Fibroblast of upper back skin (primary cell): ENCODE results near the gene GRAMD1C.
"Not testable (repeated sequence)": the region's sequence is repeated elsewhere in the genome, so short reads cannot be mapped to it uniquely, and the experiment has no call there.

ENCODE experiments used
- DNase-seq: peaks from one replicate; pipeline ENCODE4 v3.0.0-alpha.2; 2013

GRAMD1C gene

DNA sequence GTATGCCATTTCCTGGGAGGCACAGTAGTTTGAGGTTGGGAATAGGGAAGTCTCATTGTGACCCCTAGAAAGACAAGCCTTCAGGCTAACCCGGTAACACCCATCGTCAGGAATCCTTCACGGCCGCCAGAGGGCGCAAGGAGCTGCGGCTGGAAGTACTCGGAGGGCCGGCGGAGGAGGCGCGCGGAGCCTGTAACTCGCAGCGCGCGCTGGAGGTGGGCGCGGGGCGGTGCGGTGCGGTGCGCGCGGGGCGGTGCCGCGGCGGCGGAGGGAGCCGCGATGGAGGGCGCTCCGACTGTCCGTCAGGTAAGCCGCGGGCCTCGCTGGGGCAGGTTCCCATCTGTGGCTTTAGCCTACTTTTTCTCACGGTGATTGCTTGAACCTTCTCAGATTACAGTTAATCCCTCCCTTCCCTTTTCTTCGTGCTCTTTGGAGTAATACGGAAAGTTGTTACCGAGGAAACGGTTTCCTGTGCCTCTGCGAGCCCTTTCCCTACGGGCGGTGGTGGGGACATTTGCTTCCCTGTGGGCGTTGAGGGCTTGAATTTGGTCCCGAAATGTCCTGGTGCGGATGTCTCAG lies at the start of gene GRAMD1C:
Gene GRAMD1C, plus strand, starts transcription at position 158 of the 579 bp plus-strand sequence. Its CDS starts 122 bp downstream, at position 280.
- peak; percentile 86 for DNase-seq

DNA sequence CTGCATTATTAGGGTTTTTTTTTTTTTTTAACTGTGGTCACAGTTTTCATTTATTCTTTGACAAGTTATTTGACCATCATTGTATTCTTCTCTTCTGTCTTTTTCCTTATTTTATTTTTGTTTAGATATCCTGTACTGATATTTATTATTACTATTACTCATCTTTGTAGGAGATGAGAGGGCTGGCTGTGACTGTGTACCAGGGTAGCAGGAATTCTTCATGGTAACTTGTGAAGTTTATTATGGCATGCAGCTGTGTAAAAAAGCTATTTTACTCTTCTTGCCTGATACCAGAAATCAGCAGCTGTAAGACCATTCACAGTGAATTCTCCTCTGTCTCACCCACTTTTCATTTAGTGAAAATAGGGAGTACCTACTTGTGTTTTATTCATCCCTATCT lies 47.2 kb upstream of the GRAMD1C start:
- no peak for DNase-seq

DNA sequence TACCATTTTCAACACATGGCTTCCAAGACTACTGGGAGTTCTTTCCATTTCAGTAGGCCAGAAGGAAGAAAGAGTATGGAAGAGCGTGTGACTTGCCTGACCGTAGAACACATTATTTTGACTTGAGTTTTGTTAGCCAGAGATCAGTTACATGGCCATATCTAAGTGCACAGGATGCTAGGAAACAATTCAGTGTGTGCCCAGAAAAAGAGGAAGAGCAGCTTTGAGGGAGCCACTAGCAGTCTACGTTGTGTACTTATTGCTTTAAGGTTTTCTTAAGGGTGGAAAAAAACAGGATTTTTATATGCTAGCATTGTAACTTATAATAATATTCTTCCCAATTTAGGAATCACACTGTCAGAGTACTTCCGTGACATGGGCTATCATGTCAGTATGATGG lies 44.1 kb upstream of the GRAMD1C start:
- DNase-seq, result no peak

DNA sequence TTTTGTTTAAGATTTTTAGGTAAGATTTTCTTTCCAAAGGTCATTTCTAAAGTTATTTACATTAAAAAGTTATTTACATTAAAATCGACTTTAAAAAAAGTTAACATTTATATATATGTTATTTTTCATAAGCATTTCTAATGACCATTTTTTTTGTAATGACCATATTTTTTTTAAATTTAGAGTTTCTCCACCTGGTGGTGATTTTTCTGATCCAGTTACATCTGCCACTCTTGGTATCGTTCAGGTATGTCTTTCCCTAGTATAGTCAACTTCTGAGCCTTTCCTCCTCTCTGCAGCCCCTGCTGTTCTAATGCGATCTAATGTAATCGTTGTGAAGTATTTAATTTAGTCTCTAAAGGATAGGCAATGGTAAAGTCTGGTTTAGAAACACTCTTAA lies 42.9 kb upstream of the GRAMD1C start:
- DNase-seq, result no peak

DNA sequence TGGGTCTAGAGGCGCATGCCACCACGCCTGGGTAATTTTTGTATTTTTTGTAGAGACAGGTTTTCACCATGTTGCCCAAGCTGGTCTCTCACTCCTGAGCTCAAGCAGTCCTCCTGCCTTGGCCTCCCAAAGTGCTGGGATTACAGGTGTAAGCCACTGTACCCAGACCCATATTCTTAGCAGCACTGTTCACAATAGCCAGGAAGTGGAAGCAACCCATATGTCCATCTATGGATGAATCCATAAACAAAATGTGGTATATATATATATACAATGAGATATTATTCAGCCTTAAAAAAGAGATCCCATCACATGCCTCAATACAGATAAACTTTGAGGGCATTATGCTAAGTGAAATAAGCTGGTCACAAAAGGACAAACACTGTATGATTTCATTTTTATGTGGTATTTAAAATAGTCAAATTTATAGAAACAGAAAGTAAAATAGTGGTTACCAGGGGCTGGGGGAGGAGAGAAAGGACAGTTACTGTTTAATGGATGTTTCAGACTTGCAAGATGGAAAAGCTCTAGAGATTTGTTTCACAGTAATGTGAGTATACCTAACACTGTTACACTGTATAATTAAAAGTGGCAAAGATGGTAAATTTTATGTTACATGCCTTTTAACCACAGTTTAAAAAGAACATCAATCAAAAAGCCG lies 35.7 kb upstream of the GRAMD1C start:
- DNase-seq, result no peak

DNA sequence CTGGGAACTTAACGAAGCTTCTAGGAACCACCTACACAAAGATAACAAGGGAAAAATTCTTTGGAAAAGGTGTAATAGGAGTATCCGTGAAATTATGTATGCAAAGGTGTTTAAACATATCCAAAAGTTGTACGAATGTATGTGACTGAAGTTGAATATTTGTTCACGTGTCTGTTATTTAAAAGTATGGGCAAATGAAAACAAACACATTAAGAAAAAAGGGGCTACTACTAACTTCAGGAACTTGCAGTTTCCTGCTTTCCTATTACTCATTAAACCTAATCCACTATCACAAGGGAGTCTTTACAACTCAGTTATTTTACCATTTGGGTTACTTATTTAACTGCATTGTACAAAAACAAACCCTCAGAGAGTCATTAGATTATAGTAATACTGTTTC lies 33.9 kb upstream of the GRAMD1C start:
- no peak for DNase-seq

DNA sequence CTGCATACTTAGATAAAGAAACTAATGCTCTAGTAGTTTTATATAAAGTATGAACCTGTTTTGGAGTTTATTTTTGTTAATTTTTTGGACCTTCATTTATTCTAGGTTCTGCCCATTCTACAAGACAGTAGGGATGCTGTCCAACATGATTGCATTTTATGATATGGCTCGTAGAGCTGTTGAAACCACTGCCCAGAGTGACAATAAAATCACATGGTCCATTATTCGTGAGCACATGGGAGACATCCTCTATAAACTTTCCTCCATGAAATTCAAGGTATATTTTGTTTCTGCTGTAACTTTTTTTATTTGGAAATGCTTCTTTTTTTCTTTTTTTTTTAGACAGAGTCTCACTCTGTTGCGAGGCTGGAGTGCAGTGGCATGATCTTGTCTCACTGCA lies 33.3 kb upstream of the GRAMD1C start:
- DNase-seq, result no peak

DNA sequence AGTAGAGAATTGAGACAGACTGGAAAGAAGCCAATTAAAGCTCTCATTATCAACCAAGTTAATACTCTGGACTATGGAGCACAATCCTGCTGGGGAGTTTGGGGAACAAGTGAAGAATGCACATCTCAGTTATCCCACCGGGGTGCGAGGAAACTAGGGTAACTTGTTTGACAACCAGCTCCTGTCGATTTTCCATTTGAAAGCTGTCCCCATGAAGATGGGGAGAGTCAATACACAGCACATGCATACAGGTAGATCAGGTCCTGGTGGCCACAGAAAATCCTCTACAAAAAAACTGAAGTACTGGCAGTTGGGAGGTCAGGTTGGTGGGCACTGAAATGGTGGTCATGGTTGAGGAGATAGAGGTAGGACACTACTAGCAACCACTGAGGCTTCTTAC lies 25.7 kb upstream of the GRAMD1C start:
- no peak for DNase-seq

DNA sequence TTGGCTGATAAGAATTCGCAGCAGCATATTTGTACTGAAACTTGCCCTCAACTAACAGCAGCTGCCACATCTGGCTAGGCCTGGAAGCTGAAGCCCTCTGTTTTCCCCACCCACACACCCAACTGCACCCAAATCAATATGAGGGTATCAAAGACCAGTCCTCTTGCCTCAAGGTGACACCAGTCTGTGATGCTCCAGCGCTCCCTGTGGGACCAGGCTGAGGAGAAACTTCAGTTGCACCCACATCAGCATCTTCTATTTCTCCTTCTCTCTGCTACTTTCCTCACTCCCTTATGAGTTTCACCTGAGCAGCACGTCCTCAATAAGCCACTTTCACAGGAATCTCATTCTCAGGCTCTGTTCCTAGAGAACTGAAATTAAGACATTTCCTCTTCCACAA lies 18.7 kb upstream of the GRAMD1C start:
- DNase-seq, result no peak

DNA sequence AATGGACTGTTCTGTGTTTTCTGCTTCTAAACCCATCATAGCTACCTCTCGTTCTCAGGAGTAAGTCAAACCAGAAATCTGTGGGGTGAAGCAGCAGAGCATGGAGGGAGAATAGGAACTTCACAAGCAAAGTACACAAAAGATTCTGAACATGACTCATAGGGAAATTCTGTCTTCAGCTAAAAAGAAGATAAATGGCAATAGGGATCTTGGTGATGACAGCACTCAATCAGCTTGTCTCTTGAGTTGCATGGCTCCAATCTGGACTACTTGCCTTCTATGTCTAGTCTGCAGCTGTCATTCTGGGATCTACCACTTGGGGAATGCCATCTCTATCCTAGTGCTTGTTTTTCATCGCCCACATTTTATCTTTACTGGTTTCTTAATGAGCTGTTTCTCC lies 13.5 kb upstream of the GRAMD1C start:
- peak; percentile 70 for DNase-seq

DNA sequence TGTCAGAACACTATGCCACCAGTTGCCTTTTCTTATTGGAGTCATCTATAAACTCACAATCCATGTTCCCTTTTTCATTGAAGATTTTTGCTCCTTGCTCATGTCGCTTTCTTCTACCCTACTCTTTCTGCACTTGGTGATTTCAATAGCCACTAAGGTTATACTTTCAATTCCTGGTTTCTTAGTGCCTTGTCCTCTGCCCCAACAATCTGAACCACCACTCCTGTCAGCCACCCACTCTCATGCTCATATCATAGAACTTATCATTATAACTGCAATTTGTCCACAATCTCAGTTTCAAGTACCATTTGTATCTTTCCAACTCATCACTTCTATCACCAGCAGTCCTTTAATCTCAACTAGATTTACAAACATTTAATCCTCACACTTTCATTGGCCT lies 10.0 kb upstream of the GRAMD1C start:
- no peak for DNase-seq

DNA sequence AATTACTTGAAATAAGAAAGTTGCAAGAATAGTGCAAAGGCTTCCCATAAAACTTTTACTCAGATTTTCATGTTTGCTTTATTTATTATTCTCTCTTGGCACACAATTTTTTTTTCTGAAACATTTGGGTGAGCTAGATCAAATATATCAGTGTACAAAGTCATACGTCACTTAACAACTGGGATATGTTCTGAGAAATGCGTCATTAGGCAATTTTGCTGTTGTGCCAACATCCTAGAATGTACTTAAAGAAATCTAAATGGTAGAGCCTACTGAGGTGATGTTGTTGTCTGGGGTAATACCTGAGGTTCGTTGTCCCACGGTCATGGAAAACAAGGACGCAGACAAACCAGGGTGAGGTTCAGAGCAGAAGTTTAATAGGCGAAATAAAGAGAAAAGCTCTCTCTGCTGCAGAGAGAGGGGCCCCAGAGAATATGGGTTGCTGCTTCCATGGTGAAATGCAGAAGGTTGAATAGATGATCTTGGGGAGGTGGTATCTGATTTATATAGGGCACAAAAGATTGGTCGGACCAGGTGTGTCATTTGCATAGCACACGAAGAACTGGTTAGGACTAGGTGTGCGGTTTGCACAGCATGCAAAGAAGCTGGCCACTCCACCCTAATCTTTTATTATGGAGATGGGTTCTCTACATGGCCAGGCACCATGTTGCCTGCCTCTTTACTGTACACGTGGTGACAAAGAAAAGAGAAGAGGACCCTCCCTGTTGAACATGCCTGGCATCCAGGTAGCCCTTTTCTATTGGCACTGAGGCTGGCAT lies 8.8 kb upstream of the GRAMD1C start:
- no peak for DNase-seq

DNA sequence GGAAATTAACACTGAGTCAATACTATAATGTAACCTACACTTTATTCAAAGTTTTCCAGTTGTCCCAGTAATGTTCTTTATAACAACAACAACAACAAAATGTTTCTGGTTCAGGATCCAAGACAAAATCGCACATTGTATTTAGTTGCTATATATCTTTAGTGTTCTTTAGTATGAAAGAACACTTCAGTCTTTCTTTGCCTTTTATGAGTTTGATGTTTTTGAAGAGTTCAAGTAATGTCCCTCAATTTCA lies 7.6 kb upstream of the GRAMD1C start:
- DNase-seq, result no peak

DNA sequence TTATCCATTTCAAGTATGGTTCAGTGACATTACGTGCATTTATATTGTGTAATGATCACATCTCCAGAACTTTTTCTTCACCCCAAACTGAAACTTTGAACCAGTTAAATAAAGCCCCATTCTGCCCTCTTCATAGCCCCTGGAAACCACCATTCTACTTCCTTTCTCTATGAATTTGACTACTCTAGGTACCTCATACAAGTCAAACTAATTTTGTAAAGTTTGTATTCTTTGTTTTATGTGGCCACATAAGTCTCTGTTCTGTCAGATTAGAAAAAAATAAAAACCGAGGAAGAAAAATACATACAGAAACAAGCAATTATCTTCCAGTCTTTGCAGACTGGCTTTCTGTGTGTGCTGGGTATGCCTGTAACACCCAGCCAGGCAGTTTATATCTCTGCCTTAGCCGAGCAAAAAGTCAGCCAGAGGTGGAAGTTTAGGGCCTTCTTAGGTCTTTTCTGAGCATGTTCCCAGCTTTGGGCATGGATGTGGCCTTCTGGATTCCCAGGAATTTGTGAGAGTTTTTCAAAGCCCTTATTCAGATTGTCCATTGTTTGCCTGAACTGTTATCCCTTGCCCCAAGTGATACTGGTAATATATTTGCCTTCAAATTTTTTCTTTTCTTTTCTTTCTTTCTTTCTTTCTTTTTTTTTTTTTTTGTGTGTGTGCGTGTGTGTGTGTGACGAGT lies 6.0 kb upstream of the GRAMD1C start:
- DNase-seq, result peak; percentile 19

DNA sequence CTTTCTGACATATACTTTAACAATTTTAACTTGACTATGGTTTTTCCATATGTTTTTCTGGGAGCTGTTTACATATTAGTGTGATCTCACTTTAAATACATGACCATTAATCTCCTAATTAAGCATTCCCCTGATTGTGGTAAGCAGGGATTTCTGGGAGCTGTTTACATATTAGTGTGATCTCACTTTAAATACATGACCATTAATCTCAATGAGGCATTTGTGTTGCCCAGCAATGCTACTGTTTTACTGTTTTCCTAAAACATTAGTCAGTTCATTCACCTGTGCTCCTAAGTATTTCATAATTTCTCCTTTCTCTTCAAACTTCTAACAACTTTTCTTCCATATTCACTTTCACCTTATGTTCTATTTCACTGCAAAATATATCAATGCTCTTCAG lies 3.6 kb upstream of the GRAMD1C start:
- DNase-seq, result peak; percentile 3

DNA sequence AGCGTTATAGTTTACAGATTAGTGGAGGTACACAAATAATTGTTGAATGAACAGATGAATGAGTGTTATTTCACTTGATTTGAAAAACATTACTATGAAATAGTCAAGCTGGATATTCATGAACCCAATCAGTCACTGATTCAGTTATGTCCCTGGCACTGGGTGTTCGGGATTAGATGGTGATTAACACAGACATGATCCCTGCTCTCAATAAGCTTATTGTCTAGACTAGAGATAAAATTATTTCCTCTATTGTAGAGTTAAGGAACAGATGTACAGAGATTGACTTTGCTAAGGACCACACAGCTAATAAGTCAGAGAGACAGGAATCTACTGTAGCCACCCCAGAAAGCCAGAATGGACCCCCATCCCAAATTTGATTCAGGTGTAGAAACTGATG lies 963 bp downstream of the GRAMD1C start:
- no peak for DNase-seq

DNA sequence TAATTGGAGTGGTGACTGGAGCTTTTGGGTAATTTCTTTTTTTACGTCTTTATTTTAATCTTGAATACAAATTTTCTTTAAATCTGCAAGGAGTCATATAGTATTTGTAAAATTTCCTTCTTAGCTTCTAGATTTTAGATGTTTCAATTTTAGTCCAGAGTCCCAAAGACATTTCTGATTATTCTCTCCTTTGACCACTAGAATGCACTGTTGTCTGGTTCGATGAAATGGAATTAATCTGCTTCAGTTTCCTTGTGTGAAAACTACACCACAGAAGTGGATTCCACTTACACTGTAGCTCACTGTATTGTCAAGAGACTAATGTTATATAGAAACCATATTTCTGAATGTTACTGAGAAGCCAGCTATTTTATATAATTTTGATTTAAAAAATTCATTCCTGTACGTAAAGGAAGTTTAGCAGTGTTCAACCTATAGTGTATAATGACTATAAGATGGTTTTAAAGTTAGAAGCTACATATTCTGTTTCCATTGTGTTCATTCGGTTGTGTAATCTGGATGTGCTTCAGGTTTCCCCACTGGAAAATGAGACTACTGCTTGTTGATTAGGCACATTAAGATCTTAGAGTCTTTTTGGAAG lies 6.1 kb downstream of the GRAMD1C start:
- DNase-seq, result peak; percentile 51

DNA sequence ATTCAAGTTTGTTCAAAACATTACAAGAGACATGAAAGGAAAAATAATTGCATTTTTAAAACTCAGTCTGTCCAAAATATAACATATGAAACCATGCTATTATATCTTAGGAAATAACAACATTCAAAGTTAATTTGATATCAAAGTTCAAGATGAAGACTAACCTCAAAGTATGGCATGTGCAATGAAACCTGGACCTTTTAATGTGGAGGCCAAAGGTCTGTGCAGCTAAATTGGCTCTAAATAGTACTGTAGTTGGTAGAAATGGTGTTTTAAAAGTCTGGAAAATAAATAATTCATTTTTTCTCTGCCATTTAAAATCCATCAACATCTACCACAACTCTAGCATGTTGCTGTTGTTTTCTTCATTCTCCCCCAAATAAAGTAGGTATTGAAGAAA lies 8.7 kb downstream of the GRAMD1C start:
- no peak for DNase-seq

DNA sequence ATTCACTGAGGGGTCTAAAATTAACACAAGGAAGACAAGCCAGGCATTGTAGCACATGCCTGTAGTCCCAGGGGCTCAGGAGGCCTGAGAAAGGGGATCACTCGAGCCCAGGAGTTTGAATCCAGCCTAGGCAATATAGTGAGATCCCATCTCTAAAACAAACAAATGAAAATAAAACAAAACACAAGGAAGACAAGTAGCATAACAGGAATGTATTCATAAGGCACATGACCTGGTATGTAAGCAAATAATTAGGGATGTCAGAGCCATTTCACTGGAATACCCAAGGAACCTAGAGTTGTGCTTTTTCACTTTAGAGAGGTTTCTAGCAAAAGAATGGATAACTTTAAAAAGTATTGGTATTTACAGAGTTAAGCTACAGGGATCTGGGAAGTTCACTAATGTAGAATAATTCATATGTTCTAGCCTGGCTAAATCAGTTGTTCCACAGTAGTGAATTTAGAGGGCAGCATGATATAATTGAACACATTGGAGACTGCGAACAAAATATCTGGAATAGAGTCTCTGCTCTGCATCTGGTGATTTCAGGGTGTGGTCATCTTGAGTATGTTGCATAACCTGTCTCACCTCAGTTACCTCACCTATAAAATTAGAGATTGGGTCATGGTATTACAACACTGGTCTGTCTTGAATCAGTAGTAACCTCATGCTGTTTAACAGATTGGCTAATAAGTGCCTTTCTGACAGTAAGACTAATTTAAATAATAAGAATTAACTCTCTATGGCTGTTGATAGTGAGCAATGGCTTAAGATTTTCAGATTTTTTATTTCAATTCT lies 9.3 kb downstream of the GRAMD1C start:
- no peak for DNase-seq

DNA sequence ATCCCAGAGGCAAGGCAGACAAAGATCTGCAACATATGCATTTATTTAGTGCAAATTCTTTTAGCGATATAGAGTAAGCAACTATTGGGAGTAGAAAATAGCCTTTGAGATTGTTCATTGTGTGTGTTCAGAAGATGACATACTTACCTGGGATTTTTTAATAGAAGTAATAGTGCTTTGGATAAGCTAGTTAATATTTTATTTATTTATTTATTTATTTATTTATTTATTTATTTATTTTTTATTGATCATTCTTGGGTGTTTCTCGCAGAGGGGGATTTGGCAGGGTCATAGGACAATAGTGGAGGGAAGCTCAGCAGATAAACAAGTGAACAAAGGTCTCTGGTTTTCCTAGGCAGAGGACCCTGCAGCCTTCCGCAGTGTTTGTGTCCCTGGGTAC lies 10.5 kb downstream of the GRAMD1C start:
- DNase-seq, result not testable (repeated sequence)

DNA sequence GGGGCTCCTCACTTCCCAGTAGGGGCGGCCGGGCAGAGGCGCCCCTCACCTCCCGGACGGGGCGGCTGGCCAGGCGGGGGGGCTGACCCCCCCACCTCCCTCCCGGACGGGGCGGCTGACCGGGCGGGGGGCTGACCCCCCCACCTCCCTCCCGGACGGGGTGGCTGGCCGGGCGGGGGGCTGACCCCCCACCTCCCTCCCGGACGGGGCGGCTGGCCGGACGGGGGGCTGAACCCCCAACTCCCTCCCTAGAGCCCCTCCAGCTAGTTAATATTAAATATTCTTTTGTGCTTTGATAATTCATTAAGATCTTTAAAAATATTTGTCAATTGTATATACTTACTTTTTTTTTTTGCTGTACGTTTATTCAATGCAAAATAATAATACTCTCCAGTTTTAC lies 11.3 kb downstream of the GRAMD1C start:
- not testable (repeated sequence) for DNase-seq

DNA sequence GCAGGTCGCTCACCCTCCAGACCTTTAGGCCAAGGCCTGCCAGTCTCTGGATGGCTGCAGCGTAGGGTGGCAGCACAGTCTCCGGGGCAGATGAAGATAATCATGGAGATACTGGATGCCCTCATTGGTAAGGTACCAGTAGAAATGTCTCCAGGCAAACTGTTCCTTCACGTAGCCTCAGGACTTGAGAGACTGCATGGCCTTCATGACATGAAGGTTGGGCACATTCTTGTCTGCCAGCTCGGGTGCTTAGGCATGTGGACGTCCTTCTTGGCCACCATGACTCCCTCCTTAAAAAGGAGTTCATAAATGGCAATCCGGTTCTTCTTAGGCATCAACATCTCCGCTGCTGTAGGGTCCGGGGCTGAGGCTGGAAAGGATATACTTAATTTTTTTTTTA lies 11.8 kb downstream of the GRAMD1C start:
- not testable (repeated sequence) for DNase-seq

DNA sequence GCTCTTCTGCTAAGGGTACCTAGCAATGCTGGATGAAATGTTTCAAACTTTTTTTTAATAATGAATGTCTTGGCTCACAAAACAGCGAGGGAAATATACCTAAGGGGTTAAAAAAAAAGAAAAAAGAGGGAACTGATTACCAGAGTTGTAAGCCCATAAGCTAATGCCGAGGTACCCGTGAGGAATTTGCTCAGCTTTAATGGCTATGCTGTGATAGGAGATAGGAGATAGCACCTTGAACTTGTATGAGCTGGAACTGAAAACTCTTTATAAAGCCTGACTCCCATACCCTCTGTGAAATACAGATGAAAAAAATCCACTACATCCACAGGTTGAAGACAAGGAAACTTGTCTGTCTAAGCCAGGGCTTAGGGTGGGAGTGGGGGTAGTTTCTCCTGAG lies 13.9 kb downstream of the GRAMD1C start:
- DNase-seq, result no peak
